Heart right ventricle (tissue), 16 donors: ENCODE measurements around the gene ECE2. TPM values are rescaled to one million over a fixed set of nuclear protein-coding genes. Genes with fewer than 3 reads are reported as not detected.

Experiments
- ATAC-seq, 8 donors: fragments of 200-7000 bp; cut with Tn5 transposase; one replicate each; pipeline ENCODE4 v1.9.1; 2020; ENCODE audit warnings: mild to moderate bottlenecking in 8 of 8, moderate library complexity in 8 of 8, moderate number of reproducible peaks in 1 of 8
- DNase-seq, 2 donors: peaks; one replicate each; pipeline ENCODE4 v3.0.0-alpha.2; 2020
- H3K27ac ChIP-seq, 10 donors: fragments of 200-600 bp; sonication (generic) in 2 of 10; one replicate each; pipeline versions ENCODE4 v1.5.0 to v1.8.0; 2020 to 2022; ENCODE audit warnings: mild to moderate bottlenecking in 3 of 10
- H3K27me3 ChIP-seq, 7 donors: fragments of 200-600 bp; one replicate each; pipeline ENCODE4 v1.8.0; 2021 to 2022; ENCODE audit warnings: mild to moderate bottlenecking in 2 of 7
- H3K36me3 ChIP-seq, 9 donors: fragments of 200-600 bp; sonication (generic) in 1 of 9; one replicate each; pipeline versions ENCODE4 v1.5.0 to v1.8.0; 2020 to 2022; ENCODE audit warnings: mild to moderate bottlenecking in 2 of 9
- H3K4me1 ChIP-seq, 9 donors: fragments of 200-600 bp; sonication (generic) in 1 of 9; one replicate each; pipeline versions ENCODE4 v1.5.0 to v1.8.0; 2020 to 2022; ENCODE audit warnings: mild to moderate bottlenecking in 4 of 9
- H3K4me3 ChIP-seq, 10 donors: fragments of 200-600 bp; sonication (generic) in 2 of 10; one replicate each; pipeline versions ENCODE4 v1.5.0 to v1.8.0; 2020 to 2022; ENCODE audit warnings: mild to moderate bottlenecking in 7 of 10, moderate library complexity in 2 of 10
- H3K9me3 ChIP-seq, 11 donors: fragments of 200-600 bp in 10 of 11; sonication (generic) in 2 of 11; one replicate each; pipeline versions ENCODE4 v1.5.0 to v1.8.0; 2013 to 2022; ENCODE audit warnings: mild to moderate bottlenecking in 2 of 11, control low read depth in 1 of 11, moderate library complexity in 1 of 11
- CTCF ChIP-seq, 9 donors: fragments of 200-600 bp; sonication (generic) in 2 of 9; IDR thresholded peaks; one replicate each; pipeline versions ENCODE4 v1.5.0 to v1.8.0; 2021 to 2022; ENCODE audit warnings: antibody characterized with exemption in 9 of 9, mild to moderate bottlenecking in 5 of 9, moderate library complexity in 1 of 9
- WGBS, 2 donors: extraction: QIAGEN DNeasy Blood & Tissue Kit; methylation state at CpG; one replicate each; pipeline ENCODE4 v1.1.7; 2013; ENCODE audit warnings: inconsistent platforms in 1 of 2; 5-methylcytosine and 5-hydroxymethylcytosine counted together
- intact Hi-C, 10 donors: fragments of 100-400 bp; cut with DNase I; formaldehyde crosslinking; loops; one replicate each; pipeline versions ENCODE4 v1.11.1 to v1.14.2; 2022
- polyA plus RNA-seq, 2 donors: library from polyadenylated mRNA; stranded (reverse); fragments of 200-250 nt; gene quantifications; one replicate each; pipeline ENCODE4 v1.2.3, GENCODE V29; 2013
- total RNA-seq, 10 donors: library from RNA; stranded (reverse); fragmentation: NEBNext Ultra II Directional in 3 of 10; extraction: Animal tissue kit (Norgen Biotek cat#: 25700) in 3 of 10; gene quantifications; one replicate each; pipeline versions ENCODE4 v1.2.1 to v1.2.4, GENCODE V29; 2021 to 2023
- donor health status: Arrhythmogenic right ventricular cardiomyopathy.
- donor health status: ischemic (EF 13 %, LVEDD 7.1; RV severe dilation, severe dysfunction).
- donor health status: healthy with polysubstance abuse.
- donor health status: DM: no; HTN: yes; CAD: no.
- donor health status: DM: no; HTN: no; CAD: no.
- donor health status: ischemic (EF 25% LVEDD 6.9; RV normal size, moderate dysfunction).
- donor health status: ischemic (EF 25% LVEDD 5.7; RV mildly dilated, moderate dysfunction).
- donor health status: healthy.
- donor health status: DM: yes; HTN: yes; CAD: no.
- donor health status: Ischemic cardiomyopathy.
- donor health status: ischemic (EF 35%, LVEDD 5.7; RV mildly dilated, moderate dysfunction).
- donor health status: nonischemic (EF 11% LVEDD 7.7; RV severe dilation, severe dysfunction).
- donor health status: DM: yes; HTN: yes; CAD: no.
- donor health status: PGD.
- donor health status: ischemic (EF 29% LVEDD 5.4; RV normal size, mild dysfunction).
- donor health status: nonischemic (EF 23%, LVEDD 6.1; RV moderate dilation, normal function).

ECE2 gene
- total and polyA plus RNA-seq, 12 donors, result 0.20 to 0.28 TPM; not detected in 10

DNA sequence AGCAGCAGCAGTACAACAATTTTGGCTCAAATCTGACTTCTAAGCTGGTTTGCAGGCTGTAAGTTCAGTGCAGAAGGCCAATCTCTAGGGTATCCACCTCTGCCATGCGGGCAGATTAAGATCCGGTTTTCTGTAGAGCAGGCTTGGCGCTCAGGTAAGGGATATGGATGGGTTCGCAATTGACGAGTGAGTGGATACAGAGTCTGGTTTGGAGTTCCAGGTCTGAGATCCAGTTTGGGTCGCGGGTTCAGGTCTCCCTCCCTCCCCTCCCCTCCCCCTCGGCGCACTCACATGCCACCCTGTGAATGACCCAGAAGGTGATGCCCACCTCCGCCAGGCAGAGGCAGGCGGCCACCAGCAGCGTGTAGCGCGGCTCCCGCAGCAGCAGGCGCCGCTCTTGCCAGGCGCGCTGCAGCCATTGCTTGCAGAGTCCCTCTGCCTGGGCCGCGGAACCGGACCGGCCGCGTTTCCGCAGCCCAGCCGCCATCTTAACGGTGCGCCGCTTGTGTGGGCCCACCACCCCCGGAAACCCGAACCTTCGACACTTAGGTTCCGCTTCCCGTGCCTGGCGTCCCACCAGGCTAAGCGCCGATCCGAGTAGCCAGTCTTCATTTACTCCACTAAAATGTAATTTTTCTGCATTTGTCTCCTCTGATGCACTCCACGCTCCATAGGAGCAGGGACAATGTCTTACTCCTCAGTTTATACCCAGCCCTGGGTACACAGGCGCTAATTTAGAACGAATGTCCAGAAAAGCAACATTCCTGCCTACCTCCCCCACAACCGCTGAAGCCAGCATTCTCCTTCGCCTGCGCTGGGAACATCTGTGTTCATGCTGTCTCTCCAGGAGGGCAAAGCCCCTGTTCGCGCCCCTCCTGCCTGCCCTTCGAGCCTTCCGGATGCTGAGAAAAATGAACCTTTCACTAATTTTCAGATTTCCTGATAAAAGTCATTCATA lies 27.1 kb upstream of the ECE2 start, which contains the start of gene ALG3:
TSS of gene ALG3 (minus strand) at position 509 of the 958 bp plus-strand sequence. CDS start at position 487, 22 bp downstream.
- Histone ChIP-seq H3K36me3 (peaks cover 0 to 23% (median 12%) of the 10 kb centered on the region in 9 donors), H3K4me1 (peaks cover 0 to 23% (median 18%) of the 10 kb centered on the region in 9 donors), H3K9me3 (no peaks in the 10 kb centered on the region), H3K27ac (peak within 1 kb of the TSS in 9 of 10 donors; percentile 77 to 94 (median 83)), H3K27me3 (no peaks in the 10 kb centered on the region), H3K4me3 (peak within 1 kb of the TSS; percentile 63 to 92 (median 82))
- ATAC-seq (peak; percentile 75 to 93 (median 87)), DNase-seq (peak; percentile 86 to 88)
- peak in 1 of 9 donors; percentile 18 for TF ChIP-seq CTCF (IDR thresholded peaks at IDR 0.05)
- 0 to 1% methylated on average over 49 of the region's 49 CpGs for WGBS, 2 donors
- intact Hi-C loops, result loop anchor here (1.0 to 10.0 kb wide), 13 partner anchors 49 to 354 kb away; partner anchors contain the start of genes ABCF3 (in 6 of the 10), EIF2B5 (in 4 of the 10), DVL3 (in 2 of the 10) and PSMD2 (in 2 of the 10)

DNA sequence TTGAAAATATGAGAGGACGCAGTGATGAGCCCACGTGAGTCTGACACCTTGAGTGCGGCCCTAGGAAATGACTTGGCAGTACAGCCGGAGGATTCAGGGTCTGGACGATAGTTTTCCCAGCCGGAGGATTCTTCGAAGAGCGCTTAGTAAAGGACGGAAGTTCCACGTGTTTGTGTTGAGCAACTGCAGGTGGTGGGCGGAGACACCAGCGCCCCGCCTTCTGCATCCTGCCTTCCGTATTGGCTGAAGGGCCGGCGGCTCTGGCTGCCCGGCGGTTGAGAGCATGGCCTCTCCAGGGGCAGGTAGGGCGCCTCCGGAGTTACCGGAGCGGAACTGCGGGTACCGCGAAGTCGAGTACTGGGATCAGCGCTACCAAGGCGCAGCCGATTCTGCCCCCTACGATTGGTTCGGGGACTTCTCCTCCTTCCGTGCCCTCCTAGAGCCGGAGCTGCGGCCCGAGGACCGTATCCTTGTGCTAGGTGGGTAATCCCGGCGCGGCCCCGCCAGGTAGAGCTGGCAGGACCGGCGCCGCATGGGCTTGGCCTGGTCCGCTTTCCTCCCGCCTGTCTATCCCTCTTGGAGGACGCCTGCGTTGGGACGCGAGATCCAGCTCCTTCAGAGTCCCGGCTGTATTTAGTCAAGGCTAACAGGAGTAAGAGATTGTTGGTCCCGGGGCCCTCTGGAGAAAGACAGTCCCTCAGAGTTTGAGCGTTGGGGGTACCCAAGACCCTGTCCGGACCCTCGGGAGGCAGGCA lies 26.2 kb upstream of the ECE2 start, which contains the start of gene EEF1AKMT4:
TSS of gene EEF1AKMT4 (plus strand) at position 261 of the 755 bp plus-strand sequence. CDS start at position 284, 23 bp downstream.
- peak; percentile 94 to 96 for DNase-seq
- H3K27me3 ChIP-seq, result no peaks in the 10 kb centered on the region
- peaks cover 0 to 23% (median 18%) of the 10 kb centered on the region in 9 donors for H3K4me1 ChIP-seq
- 0% methylated on average over 54 of the region's 54 CpGs for WGBS, 2 donors
- TF ChIP-seq CTCF (IDR thresholded peaks at IDR 0.05), result peak in 7 of 9 donors; percentile 42 to 66 (median 50)
- H3K9me3 ChIP-seq, result no peaks in the 10 kb centered on the region
- intact Hi-C loops, result loop anchor here (1.0 to 10.0 kb wide), 15 partner anchors 48 to 355 kb away; partner anchors contain the start of genes ABCF3 (in 6 of the 10), EIF2B5 (in 5 of the 10), ABCC5 (in 2 of the 10) and DVL3 (in 2 of the 10)
- H3K4me3 ChIP-seq, result peak within 1 kb of the TSS; percentile 63 to 92 (median 82)
- peak; percentile 98 to 100 (median 99) for ATAC-seq
- H3K27ac ChIP-seq, result peak within 1 kb of the TSS in 9 of 10 donors; percentile 77 to 94 (median 83)
- peaks cover 0 to 14% (median 9%) of the 10 kb centered on the region in 9 donors for H3K36me3 ChIP-seq

- 13 to 14% methylated on average over 20 of the region's 20 CpGs for WGBS, 2 donors
- ATAC-seq (peak; percentile 71 to 90 (median 85)), DNase-seq (peak; percentile 80 to 85)
- Histone ChIP-seq H3K4me3 (peak overlapping the region; percentile 63 to 92 (median 82)), H3K36me3 (peaks cover 0 to 7% (median 3%) of the 10 kb centered on the region in 9 donors), H3K9me3 (no peaks in the 10 kb centered on the region), H3K4me1 (peaks cover 0 to 23% (median 18%) of the 10 kb centered on the region in 9 donors), H3K27me3 (no peaks in the 10 kb centered on the region), H3K27ac (peak overlapping the region in 9 of 10 donors; percentile 77 to 94 (median 83))
- peak; percentile 86 to 97 (median 93) for TF ChIP-seq CTCF (IDR thresholded peaks at IDR 0.05)
- intact Hi-C loops, result loop anchor here in 3 of 10 donors (5.0 kb wide), 3 partner anchors 113 to 353 kb away; partner anchors contain the start of genes ABCC5 (in 1 of the 3) and EIF2B5 (in 1 of the 3)
Observed at GRCh38 chr3:184250167-184250828, 25.5 kb upstream of the ECE2 start.
